ENCODE results near the gene TSPOAP1.

DNA sequence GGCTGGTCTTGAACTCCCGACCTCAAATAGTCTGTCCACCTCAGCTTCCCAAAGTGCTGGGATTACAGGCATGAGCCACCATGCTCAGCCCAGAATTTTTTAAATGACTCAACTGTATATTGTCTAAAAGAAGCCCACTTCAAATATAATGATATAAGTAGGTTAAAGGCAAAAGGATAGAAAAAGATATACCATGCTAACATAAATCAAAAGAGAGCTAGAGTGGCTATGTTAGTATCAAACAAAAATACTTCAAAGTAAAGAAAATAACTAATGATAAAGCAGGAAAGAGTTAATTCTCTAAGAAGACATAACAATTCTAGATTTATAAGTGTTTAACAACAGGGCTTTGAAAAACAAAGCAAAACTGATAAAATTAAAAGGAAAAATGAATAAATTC, 34.6 kb downstream of the TSPOAP1 start:
- TF ChIP-seq EP300 (IDR thresholded peaks at IDR 0.05) (no peak), POLR2A (IDR thresholded peaks at IDR 0.05) (no peak)
- TF ChIP-seq, protein P1, sequence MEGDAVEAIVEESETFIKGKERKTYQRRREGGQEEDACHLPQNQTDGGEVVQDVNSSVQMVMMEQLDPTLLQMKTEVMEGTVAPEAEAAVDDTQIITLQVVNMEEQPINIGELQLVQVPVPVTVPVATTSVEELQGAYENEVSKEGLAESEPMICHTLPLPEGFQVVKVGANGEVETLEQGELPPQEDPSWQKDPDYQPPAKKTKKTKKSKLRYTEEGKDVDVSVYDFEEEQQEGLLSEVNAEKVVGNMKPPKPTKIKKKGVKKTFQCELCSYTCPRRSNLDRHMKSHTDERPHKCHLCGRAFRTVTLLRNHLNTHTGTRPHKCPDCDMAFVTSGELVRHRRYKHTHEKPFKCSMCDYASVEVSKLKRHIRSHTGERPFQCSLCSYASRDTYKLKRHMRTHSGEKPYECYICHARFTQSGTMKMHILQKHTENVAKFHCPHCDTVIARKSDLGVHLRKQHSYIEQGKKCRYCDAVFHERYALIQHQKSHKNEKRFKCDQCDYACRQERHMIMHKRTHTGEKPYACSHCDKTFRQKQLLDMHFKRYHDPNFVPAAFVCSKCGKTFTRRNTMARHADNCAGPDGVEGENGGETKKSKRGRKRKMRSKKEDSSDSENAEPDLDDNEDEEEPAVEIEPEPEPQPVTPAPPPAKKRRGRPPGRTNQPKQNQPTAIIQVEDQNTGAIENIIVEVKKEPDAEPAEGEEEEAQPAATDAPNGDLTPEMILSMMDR (IDR thresholded peaks at IDR 0.05): no peak
